H1 (cell line): ENCODE results near the gene LPCAT1. TPM values are rescaled to one million over a fixed set of nuclear protein-coding genes. Genes with fewer than 3 reads are reported as not detected.

ENCODE experiments used
- CTCF ChIA-PET: fragments of 300-600 bp; sonication (Branson Sonifier 250); formaldehyde crosslinking; loops from one replicate; lab custom pipeline; 2021; ENCODE audit not compliant: partially characterized antibody; lab: Charles Lee
- POLR2A ChIA-PET: fragments of 300-600 bp; sonication (Branson Sonifier 250); formaldehyde crosslinking; loops from one replicate; lab custom pipeline; 2021; ENCODE audit warnings: inconsistent platforms; ENCODE audit not compliant: partially characterized antibody; lab: Charles Lee
- DNase-seq, 2 experiments: peaks; one replicate each; pipeline versions ENCODE4 v3.0.0 to v3.0.0-alpha.2; 2010 to 2022; ENCODE audit warnings: low spot score in 2 of 2, low read depth in 1 of 2, mixed read lengths in 1 of 2
- FAIRE-seq: peaks from 2 replicates; lab custom pipeline; 2011; peaks lifted over from hg19 to GRCh38; lab: Jason Lieb, UNC
- H2AFZ ChIP-seq: 2 replicates; pipeline ENCODE4 v1.8.1; 2012; ENCODE audit warnings: low read length, inconsistent platforms
- H2AK5ac ChIP-seq: 2 replicates; pipeline ENCODE4 v1.6.1; 2013; ENCODE audit warnings: low read depth, low read length
- H2BK120ac ChIP-seq: replicated peaks from 2 replicates; pipeline ENCODE3; 2013; ENCODE audit warnings: low read depth, low read length, inconsistent platforms
- H2BK12ac ChIP-seq: 2 replicates; pipeline ENCODE4 v1.6.1; 2013; ENCODE audit warnings: low read depth, low read length
- H2BK15ac ChIP-seq: 2 replicates; pipeline ENCODE4 v1.6.1; 2013; ENCODE audit warnings: low read length
- H2BK20ac ChIP-seq: 2 replicates; pipeline ENCODE4 v1.6.1; 2013; ENCODE audit warnings: low read length
- H2BK5ac ChIP-seq: 2 replicates; pipeline ENCODE4 v1.6.1; 2013; ENCODE audit warnings: low read depth, low read length
- H3K14ac ChIP-seq: 2 replicates; pipeline ENCODE4 v1.6.1; 2013; ENCODE audit warnings: inconsistent platforms; ENCODE audit not compliant: insufficient read length
- H3K18ac ChIP-seq: 2 replicates; pipeline ENCODE4 v1.6.1; 2013; ENCODE audit warnings: low read length; ENCODE audit errors: extremely low read depth
- H3K23ac ChIP-seq: 2 replicates; pipeline ENCODE4 v1.6.1; 2013; ENCODE audit warnings: inconsistent platforms; ENCODE audit not compliant: insufficient read length
- H3K23me2 ChIP-seq: 2 replicates; pipeline ENCODE4 v1.6.1; 2013; ENCODE audit warnings: low read depth, low read length
- H3K27ac ChIP-seq: 2 replicates; pipeline ENCODE4 v1.6.1; 2011; ENCODE audit warnings: low read depth, low read length, inconsistent platforms
- H3K27me3 ChIP-seq, 4 experiments: replicated peaks in 1 of 4; 1 replicate in 1 of 4; 2 replicates in 3 of 4; pipeline versions ENCODE4 v1.6.1 to v1.8.1; 2011 to 2013; ENCODE audit warnings: low read length in 3 of 4, mild to moderate bottlenecking in 3 of 4, inconsistent platforms in 2 of 4, mixed read lengths in 2 of 4, moderate library complexity in 1 of 4; ENCODE audit not compliant: control insufficient read depth in 3 of 4, insufficient read depth in 3 of 4; ENCODE audit errors: extremely low read depth in 1 of 4
- H3K36me3 ChIP-seq, 4 experiments: 2 replicates each; pipeline versions ENCODE4 v1.6.1 to v1.8.1; 2011 to 2013; ENCODE audit warnings: mild to moderate bottlenecking in 4 of 4, low read length in 3 of 4, moderate library complexity in 2 of 4, control low read depth in 1 of 4, inconsistent platforms in 1 of 4; ENCODE audit not compliant: insufficient read depth in 4 of 4, control insufficient read depth in 2 of 4
- H3K4ac ChIP-seq: replicated peaks from 2 replicates; pipeline ENCODE3; 2013; ENCODE audit warnings: low read length, low read depth, mixed read lengths, inconsistent platforms; ENCODE audit not compliant: insufficient read length
- H3K4me1 ChIP-seq, 4 experiments: replicated peaks in 1 of 4; 1 replicate in 1 of 4; 2 replicates in 3 of 4; pipeline versions ENCODE4 v1.6.1 to v1.8.1; 2011 to 2013; ENCODE audit warnings: low read length in 3 of 4, inconsistent platforms in 2 of 4, mixed read lengths in 1 of 4; ENCODE audit not compliant: insufficient read depth in 4 of 4, control insufficient read depth in 3 of 4
- H3K4me2 ChIP-seq, 2 experiments: 2 replicates each; pipeline versions ENCODE4 v1.6.1 to v1.8.1; 2011 to 2013; ENCODE audit warnings: low read depth in 2 of 2, low read length in 2 of 2, control low read depth in 1 of 2, inconsistent platforms in 1 of 2, mild to moderate bottlenecking in 1 of 2; ENCODE audit not compliant: insufficient read depth in 1 of 2
- H3K4me3 ChIP-seq, 4 experiments: fragments of 200-600, 300-600 bp in 1 of 4; sonication (generic), shearing (Covaris generic), sonication (Bioruptor Twin) in 1 of 4; 2 replicates each; pipeline versions ENCODE4 v1.5.1 to v1.8.1; 2011 to 2016; ENCODE audit warnings: low read length in 4 of 4, low read depth in 3 of 4, control low read depth in 2 of 4, inconsistent platforms in 2 of 4, mild to moderate bottlenecking in 2 of 4, mixed read lengths in 1 of 4, moderate library complexity in 1 of 4; ENCODE audit not compliant: insufficient read depth in 2 of 4; ENCODE audit errors: extremely low read depth in 1 of 4
- H3K56ac ChIP-seq: replicated peaks from 2 replicates; pipeline ENCODE3; 2013; ENCODE audit warnings: low read depth, mild to moderate bottlenecking, mixed read lengths, low read length, inconsistent platforms; ENCODE audit not compliant: insufficient read length
- H3K79me1 ChIP-seq: 2 replicates; pipeline ENCODE4 v1.6.1; 2013; ENCODE audit warnings: low read depth, low read length, control low read depth
- H3K79me2 ChIP-seq, 2 experiments: 2 replicates each; pipeline versions ENCODE4 v1.6.1 to v1.8.1; 2012 to 2013; ENCODE audit warnings: low read length in 2 of 2, mild to moderate bottlenecking in 2 of 2, inconsistent platforms in 1 of 2; ENCODE audit not compliant: insufficient read depth in 2 of 2, control insufficient read depth in 1 of 2
- H3K9ac ChIP-seq, 4 experiments: replicated peaks in 1 of 4; 1 replicate in 1 of 4; 2 replicates in 3 of 4; pipeline versions ENCODE4 v1.6.1 to v1.8.1; 2011 to 2013; ENCODE audit warnings: low read depth in 3 of 4, low read length in 3 of 4, control low read depth in 2 of 4, mild to moderate bottlenecking in 2 of 4, moderate library complexity in 2 of 4, inconsistent platforms in 1 of 4; ENCODE audit errors: extremely low read depth in 1 of 4
- H3K9me3 ChIP-seq, 2 experiments: 2 replicates each; pipeline versions ENCODE4 v1.6.1 to v1.8.1; 2012 to 2013; ENCODE audit warnings: mild to moderate bottlenecking in 2 of 2, moderate library complexity in 2 of 2, control low read depth in 1 of 2, inconsistent platforms in 1 of 2, low read depth in 1 of 2, low read length in 1 of 2, mixed read lengths in 1 of 2; ENCODE audit not compliant: insufficient read depth in 2 of 2
- H4K20me1 ChIP-seq, 2 experiments: replicated peaks in 1 of 2; 2 replicates each; pipeline versions ENCODE3 to v1.8.1; 2011 to 2013; ENCODE audit warnings: inconsistent platforms in 2 of 2, low read length in 2 of 2, mild to moderate bottlenecking in 1 of 2; ENCODE audit not compliant: insufficient read depth in 2 of 2, control insufficient read depth in 1 of 2
- H4K5ac ChIP-seq: 2 replicates; pipeline ENCODE4 v1.6.1; 2013; ENCODE audit warnings: low read length, low read depth, mixed read lengths, inconsistent platforms; ENCODE audit not compliant: insufficient read length
- H4K8ac ChIP-seq: 2 replicates; pipeline ENCODE4 v1.8.0; 2013; ENCODE audit warnings: mild to moderate bottlenecking, moderate library complexity, low read length, inconsistent platforms; ENCODE audit not compliant: insufficient read depth; ENCODE audit errors: extremely low read depth
- H4K91ac ChIP-seq: replicated peaks from 2 replicates; pipeline ENCODE3; 2013; ENCODE audit warnings: low read length, mixed read lengths, inconsistent platforms; ENCODE audit not compliant: insufficient read length
- BCL11A ChIP-seq, 2 experiments: IDR thresholded peaks; one replicate each; pipeline ENCODE4 v1.6.1; 2011; ENCODE audit warnings: low read depth in 2 of 2, low read length in 2 of 2, mild to moderate bottlenecking in 2 of 2
- BRCA1 ChIP-seq: IDR thresholded peaks from 2 replicates; pipeline ENCODE4 v1.6.1; 2012; ENCODE audit warnings: low read depth, low read length, improper control_type of control experiment
- CBX5 ChIP-seq: fragments of 300-800, 300-1000 bp; sonication (generic); IDR thresholded peaks from 2 replicates; pipeline ENCODE4 v1.7.1; 2016; ENCODE audit warnings: antibody characterized with exemption, low read length, low read depth
- CEBPB ChIP-seq: IDR thresholded peaks from 2 replicates; pipeline ENCODE4 v1.6.1; 2012; ENCODE audit warnings: low read depth, low read length
- KDM5A ChIP-seq: fragments of 200-600 bp; IDR thresholded peaks from 2 replicates; pipeline ENCODE4 v1.7.1; 2012; ENCODE audit warnings: mild to moderate bottlenecking, low read length, inconsistent platforms, mixed read lengths
- NANOG ChIP-seq: IDR thresholded peaks from 2 replicates; pipeline ENCODE4 v1.6.1; 2011; ENCODE audit warnings: low read length, low read depth, mild to moderate bottlenecking, inconsistent platforms; ENCODE audit not compliant: insufficient read depth, poor library complexity, severe bottlenecking
- RAD21 ChIP-seq, 2 experiments: IDR thresholded peaks in 1 of 2; conservative IDR thresholded peaks in 1 of 2; 2 replicates each; pipeline ENCODE4 v1.6.1; 2011; ENCODE audit warnings: low read depth in 2 of 2, low read length in 2 of 2, improper control_type of control experiment in 1 of 2, inconsistent platforms in 1 of 2, mild to moderate bottlenecking in 1 of 2, moderate library complexity in 1 of 2
- TEAD4 ChIP-seq: IDR thresholded peaks from 2 replicates; pipeline ENCODE4 v1.6.1; 2012; ENCODE audit warnings: low read depth, low read length, inconsistent platforms, mixed read lengths
- WGBS, 2 experiments: shearing (Covaris generic) in 1 of 2; methylation state at CpG; one replicate each; pipeline versions ENCODE4 v1.1.6 to v1.1.7; 2013 to 2015; ENCODE audit warnings: low lambda C conversion rate in 2 of 2, mixed read lengths in 2 of 2, inconsistent platforms in 1 of 2, low coverage in 1 of 2, missing lambda C conversion rate in 1 of 2; ENCODE audit not compliant: insufficient replicate concordance in 2 of 2, insufficient coverage in 1 of 2, insufficient read length in 1 of 2; ENCODE audit errors: extremely low coverage in 1 of 2, missing lambda C conversion rate in 1 of 2; 5-methylcytosine and 5-hydroxymethylcytosine counted together
- polyA plus RNA-seq, 7 experiments: library from polyadenylated mRNA; depleted of rRNA in 3 of 7; stranded (reverse) in 5 of 7; unstranded in 2 of 7; fragments of >200 nt in 5 of 7; fragments of 200-250 nt in 2 of 7; gene quantifications; 1 replicate in 5 of 7; 2 replicates in 1 of 7; 4 replicates in 1 of 7; pipeline versions ENCODE4 v1.2.1 to v1.2.3, GENCODE V29; 2011 to 2013; ENCODE audit warnings: missing spikeins in 2 of 7, mixed read lengths in 2 of 7
- total RNA-seq: library from RNA; stranded (reverse); fragmentation: NEBNext Ultra II Directional; extraction: Animal tissue kit (Norgen Biotek cat#: 25700); gene quantifications from 2 replicates; pipeline ENCODE4 v1.2.1, GENCODE V29; 2021
- TF ChIP-seq, protein P1 (sequence below), 3 experiments: IDR thresholded peaks; 1 replicate in 2 of 3; 2 replicates in 1 of 3; pipeline versions ENCODE4 v1.5.1 to v1.6.1; 2011; ENCODE audit warnings: low read length in 3 of 3, mild to moderate bottlenecking in 3 of 3, inconsistent platforms in 2 of 3, low read depth in 1 of 3, moderate library complexity in 1 of 3; ENCODE audit not compliant: insufficient read depth in 1 of 3; ENCODE audit errors: control extremely low read depth in 1 of 3

Gene LPCAT1
- total and polyA plus RNA-seq, 2 of the 8 experiments (the other 6 are each of a cell fraction or from before 2014, with no cell fraction given): 107 to 260 TPM

DNA sequence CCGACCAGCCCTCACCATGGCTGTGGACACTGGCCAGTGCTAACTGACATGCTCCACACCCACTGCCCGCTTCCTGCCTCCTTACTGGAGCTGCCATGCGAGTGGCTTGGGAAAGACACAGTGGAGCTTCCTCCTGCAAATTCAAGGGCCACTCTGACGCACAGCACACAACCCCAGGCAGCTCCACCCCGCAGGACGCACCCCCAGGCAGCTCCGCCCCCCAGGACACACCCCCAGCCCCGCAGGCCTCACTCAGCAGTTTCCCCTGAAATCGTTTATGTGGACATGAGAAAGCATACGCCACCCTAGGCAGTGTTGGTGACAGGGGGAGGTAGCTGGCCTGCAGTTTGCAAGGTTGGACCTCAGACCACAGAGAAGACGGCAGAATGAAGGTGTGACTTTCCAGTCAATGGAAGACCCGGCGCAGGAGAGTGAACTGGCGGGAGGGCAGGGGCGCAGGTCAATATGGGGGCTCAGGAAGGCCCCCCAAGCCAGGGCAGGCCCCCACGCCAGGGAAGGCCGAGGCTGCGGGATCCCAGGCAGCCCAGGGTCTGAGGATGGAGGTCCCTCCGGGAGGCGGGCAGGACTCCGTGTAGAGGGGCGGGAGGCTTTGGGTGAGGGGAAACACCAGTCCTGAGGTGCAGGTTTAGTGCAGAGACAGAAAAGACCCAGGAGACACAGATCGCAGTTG is 21.6 kb downstream of the LPCAT1 start:
- H4K5ac ChIP-seq: no peak overlapping the region
- DNase-seq (no peak), FAIRE-seq (no peak)
- 0 out of 2 replicates have a peak overlapping the region, but pooled peaks have one; percentile 61 for H2BK15ac ChIP-seq
- H3K27me3 ChIP-seq: no peaks in the 10 kb centered on the region
- H3K23ac ChIP-seq: no peak overlapping the region
- H3K4ac ChIP-seq: no peak overlapping the region
- 0 out of 2 replicates have a peak overlapping the region, but pooled peaks have one; percentile 27 for H2BK12ac ChIP-seq
- H2AFZ ChIP-seq: no peak overlapping the region
- H3K4me3 ChIP-seq: no peak overlapping the region
- H3K18ac ChIP-seq: no peak overlapping the region
- H2BK120ac ChIP-seq: no peak overlapping the region
- peaks cover 2 to 37% (median 24%) of the 10 kb centered on the region in 4 experiments for H3K4me1 ChIP-seq
- no peak overlapping the region for H3K56ac ChIP-seq
- no peak overlapping the region; the same call in 1 of the 2 replicates for H4K8ac ChIP-seq
- peak overlapping the region in 1 of 4 experiments; percentile 34; a peak in 2 of 7 replicates for H3K9ac ChIP-seq
- ChIA-PET POLR2A (interaction anchor here (1.6 to 3.5 kb wide), 3 partner anchors 10 to 21 kb away, joined by 6 to 39 read pairs (median 9); partner anchors contain the start of gene LPCAT1), CTCF (interaction anchor here (0.9 to 6.4 kb wide), 15 partner anchors 11 to 143 kb away, joined by 3 to 34 read pairs (median 5); no protein-coding TSS in a partner anchor)
- no peaks in the 10 kb centered on the region for H3K9me3 ChIP-seq
- H4K20me1 ChIP-seq: peaks cover 54 to 76% of the 10 kb centered on the region in 2 experiments
- H2BK5ac ChIP-seq: 0 out of 2 replicates have a peak overlapping the region, but pooled peaks have one; percentile 60
- no peak overlapping the region for H4K91ac ChIP-seq
- 0 out of 2 replicates have a peak overlapping the region, but pooled peaks have one; percentile 31 for H3K27ac ChIP-seq
- WGBS, 2 experiments: 71% methylated on average over 18 of the region's 23 CpGs; no CpG with 5 or more reads in 1 of the 2 experiments
- H3K4me2 ChIP-seq: no peak overlapping the region
- H3K23me2 ChIP-seq: no peaks in the 10 kb centered on the region
- no peak overlapping the region for H3K14ac ChIP-seq
- peaks cover 2 to 30% (median 11%) of the 10 kb centered on the region in 4 experiments; a peak in 5 of 8 replicates for H3K36me3 ChIP-seq
- no peak overlapping the region for H2BK20ac ChIP-seq
- peaks cover 45% of the 10 kb centered on the region for H3K79me1 ChIP-seq
- peaks cover 38 to 98% of the 10 kb centered on the region in 2 experiments for H3K79me2 ChIP-seq
- no peak overlapping the region for H2AK5ac ChIP-seq
- TF ChIP-seq, protein P1, sequence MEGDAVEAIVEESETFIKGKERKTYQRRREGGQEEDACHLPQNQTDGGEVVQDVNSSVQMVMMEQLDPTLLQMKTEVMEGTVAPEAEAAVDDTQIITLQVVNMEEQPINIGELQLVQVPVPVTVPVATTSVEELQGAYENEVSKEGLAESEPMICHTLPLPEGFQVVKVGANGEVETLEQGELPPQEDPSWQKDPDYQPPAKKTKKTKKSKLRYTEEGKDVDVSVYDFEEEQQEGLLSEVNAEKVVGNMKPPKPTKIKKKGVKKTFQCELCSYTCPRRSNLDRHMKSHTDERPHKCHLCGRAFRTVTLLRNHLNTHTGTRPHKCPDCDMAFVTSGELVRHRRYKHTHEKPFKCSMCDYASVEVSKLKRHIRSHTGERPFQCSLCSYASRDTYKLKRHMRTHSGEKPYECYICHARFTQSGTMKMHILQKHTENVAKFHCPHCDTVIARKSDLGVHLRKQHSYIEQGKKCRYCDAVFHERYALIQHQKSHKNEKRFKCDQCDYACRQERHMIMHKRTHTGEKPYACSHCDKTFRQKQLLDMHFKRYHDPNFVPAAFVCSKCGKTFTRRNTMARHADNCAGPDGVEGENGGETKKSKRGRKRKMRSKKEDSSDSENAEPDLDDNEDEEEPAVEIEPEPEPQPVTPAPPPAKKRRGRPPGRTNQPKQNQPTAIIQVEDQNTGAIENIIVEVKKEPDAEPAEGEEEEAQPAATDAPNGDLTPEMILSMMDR (IDR thresholded peaks at IDR 0.05; ENCODE audit: control extremely low read depth in 1 of 3, insufficient read depth in 1 of 3, low read depth in 1 of 3, low read length in 3 of 3): no peak
- TF ChIP-seq CBX5 (no peak), BRCA1 (no peak), KDM5A (no peak), TEAD4 (no peak), NANOG (no peak), CEBPB (no peak), RAD21 (IDR thresholded peaks at IDR 0.05 in 1 of 2, conservative IDR thresholded peaks at IDR 0.05 in 1 of 2; ENCODE audit: low read depth in 2 of 2, low read length in 2 of 2) (no peak), BCL11A (IDR thresholded peaks at IDR 0.05; ENCODE audit: low read depth in 2 of 2, low read length in 2 of 2) (no peak)
